A549 (cell line): ENCODE results near the gene PTP4A2. TPM values are rescaled to one million over a fixed set of nuclear protein-coding genes. Genes with fewer than 3 reads are reported as not detected.
"Not testable (repeated sequence)": the region's sequence is repeated elsewhere in the genome, so short reads cannot be mapped to it uniquely, and the experiment has no call there.

Experiments used
- ATAC-seq, 2 experiments: fragments of 200-7000 bp in 1 of 2; fragments of >200 bp in 1 of 2; cut with Nextera tagmentation in 1 of 2; cut with Tn5 transposase in 1 of 2; 3 replicates each; pipeline versions ENCODE4 v1.8.0 to v1.9.1; 2018 to 2020; ENCODE audit warnings: mild to moderate bottlenecking in 1 of 2, moderate library complexity in 1 of 2
- CTCF ChIA-PET: fragments of 300-600 bp; sonication (Branson Sonifier 250); formaldehyde crosslinking; extraction: SDS; loops from one replicate; lab custom pipeline; 2021; ENCODE audit warnings: antibody characterized with exemption, inconsistent platforms; lab: Yijun Ruan, JAX
- POLR2A ChIA-PET: fragments of 350-600 bp; formaldehyde crosslinking; extraction: SDS; loops from one replicate; lab custom pipeline; 2021; ENCODE audit warnings: antibody characterized with exemption, inconsistent platforms; lab: Yijun Ruan, JAX
- DNase-seq, 2 experiments: peaks; one replicate each; pipeline versions ENCODE4 v3.0.0 to v3.0.0-alpha.2; 2011 to 2016; ENCODE audit warnings: low read depth in 1 of 2, low spot score in 1 of 2
- FAIRE-seq: peaks from 2 replicates; lab custom pipeline; 2011; peaks lifted over from hg19 to GRCh38; lab: Jason Lieb, UNC
- H3K27ac ChIP-seq, 2 experiments: fragments of >200 bp; sonication (Bioruptor Twin); formaldehyde crosslinking; 3 replicates each; pipeline ENCODE4 v1.5.1; 2016 to 2017
- H3K4me1 ChIP-seq: fragments of >200 bp; sonication (Bioruptor Twin); formaldehyde crosslinking; 3 replicates; pipeline ENCODE4 v1.6.1; 2016
- H3K4me2 ChIP-seq: fragments of >200 bp; sonication (Bioruptor Twin); formaldehyde crosslinking; 3 replicates; pipeline ENCODE4 v1.6.1; 2016
- H3K4me3 ChIP-seq: fragments of >200 bp; sonication (Bioruptor Twin); formaldehyde crosslinking; 3 replicates; pipeline ENCODE4 v1.5.1; 2016
- H3K9me3 ChIP-seq: fragments of >200 bp; sonication (Bioruptor Twin); formaldehyde crosslinking; 3 replicates; pipeline ENCODE4 v1.6.1; 2016
- CBX8 ChIP-seq: fragments of 200-600 bp; sonication (generic); IDR thresholded peaks from 2 replicates; pipeline ENCODE4 v1.6.1; 2016
- CEBPB ChIP-seq, 2 experiments: fragments of >200 bp in 1 of 2; sonication (Bioruptor Twin) in 1 of 2; formaldehyde crosslinking in 1 of 2; IDR thresholded peaks; 2 replicates each; pipeline ENCODE4 v1.6.1; 2012 to 2016
- CHD2 ChIP-seq: fragments of 150-350 bp; IDR thresholded peaks from 2 replicates; pipeline ENCODE4 v1.6.1; 2014; ENCODE audit warnings: low read length; ENCODE audit not compliant: partially characterized antibody
- CHD4 ChIP-seq: fragments of 200-600 bp; sonication (generic); IDR thresholded peaks from 2 replicates; pipeline ENCODE4 v1.6.1; 2016; ENCODE audit warnings: antibody characterized with exemption, mild to moderate bottlenecking, borderline replicate concordance
- EP300 ChIP-seq, 2 experiments: fragments of >200 bp; sonication (Bioruptor Twin); formaldehyde crosslinking; IDR thresholded peaks; 2 replicates in 1 of 2; 3 replicates in 1 of 2; pipeline ENCODE4 v1.6.1; 2016 to 2017
- FOXS1 ChIP-seq: fragments of 250-450 bp; sonication (Bioruptor Pico); IDR thresholded peaks from 2 replicates; pipeline ENCODE4 v1.5.0; 2020; ENCODE audit warnings: mild to moderate bottlenecking, moderate library complexity
- GATA3 ChIP-seq: IDR thresholded peaks from 2 replicates; pipeline ENCODE4 v1.6.1; 2012; ENCODE audit warnings: borderline replicate concordance
- HEYL ChIP-seq: fragments of 250-450 bp; sonication (Bioruptor Pico); IDR thresholded peaks from 2 replicates; pipeline ENCODE4 v1.8.0; 2021; ENCODE audit warnings: mild to moderate bottlenecking, moderate library complexity
- HOXB13 ChIP-seq: fragments of 250-450 bp; sonication (Bioruptor Pico); IDR thresholded peaks from 2 replicates; pipeline ENCODE4 v1.5.0; 2020; ENCODE audit warnings: low read depth, mild to moderate bottlenecking, moderate library complexity
- HOXB5 ChIP-seq: fragments of 250-450 bp; sonication (Bioruptor Pico); IDR thresholded peaks from 2 replicates; pipeline ENCODE4 v1.5.0; 2020; ENCODE audit warnings: mild to moderate bottlenecking, moderate library complexity
- JUN ChIP-seq, 2 experiments: fragments of >200 bp; sonication (Bioruptor Twin); formaldehyde crosslinking; IDR thresholded peaks; 2 replicates in 1 of 2; 3 replicates in 1 of 2; pipeline ENCODE4 v1.6.1; 2016 to 2017
- MAZ ChIP-seq: fragments of 150-350 bp; IDR thresholded peaks from 2 replicates; pipeline ENCODE4 v1.6.1; 2014; ENCODE audit warnings: antibody characterized with exemption, low read depth, low read length, borderline replicate concordance
- NR3C1 ChIP-seq: fragments of >200 bp; sonication (Bioruptor Twin); formaldehyde crosslinking; IDR thresholded peaks from 3 replicates; pipeline ENCODE4 v1.6.1; 2017
- POLR2AphosphoS2 ChIP-seq: conservative IDR thresholded peaks from 2 replicates; pipeline ENCODE4 v1.6.1; 2012; ENCODE audit warnings: low read length, improper control_type of control experiment, inconsistent platforms
- RCOR1 ChIP-seq: fragments of 150-350 bp; IDR thresholded peaks from 2 replicates; pipeline ENCODE4 v1.6.1; 2014; ENCODE audit warnings: antibody characterized with exemption, low read length, low read depth
- SREBF2 ChIP-seq: fragments of 450-650 bp; IDR thresholded peaks from 2 replicates; pipeline ENCODE4 v1.6.1; 2014; ENCODE audit warnings: mild to moderate bottlenecking, moderate library complexity
- TFCP2L1 ChIP-seq: fragments of 250-450 bp; sonication (Bioruptor Pico); IDR thresholded peaks from 2 replicates; pipeline ENCODE4 v1.5.0; 2021; ENCODE audit warnings: mild to moderate bottlenecking
- ZNF302 ChIP-seq: fragments of 250-450 bp; sonication (Bioruptor Pico); IDR thresholded peaks from 2 replicates; pipeline ENCODE4 v1.9.0; 2021; ENCODE audit warnings: inconsistent platforms, mild to moderate bottlenecking, moderate library complexity
- ZSCAN20 ChIP-seq: fragments of 250-450 bp; sonication (Bioruptor Pico); IDR thresholded peaks from 2 replicates; pipeline ENCODE4 v1.8.0; 2022; ENCODE audit warnings: mild to moderate bottlenecking, moderate library complexity
- WGBS: methylation state at CpG from one replicate; pipeline ENCODE4 v1.1.6; 2017; ENCODE audit errors: missing lambda C conversion rate; 5-methylcytosine and 5-hydroxymethylcytosine counted together
- polyA plus RNA-seq, 4 experiments: library from polyadenylated mRNA; depleted of rRNA in 3 of 4; stranded (reverse); fragments of >200 nt; fragmentation: RNase III in 1 of 4; extraction: RNeasy Plus Mini Kit Qiagen cat#74134 plus additional on column Dnase treatment in 1 of 4; gene quantifications; 2 replicates in 3 of 4; 3 replicates in 1 of 4; pipeline ENCODE4 v1.2.3, GENCODE V29; 2011 to 2017
- TF ChIP-seq, protein P1 (sequence below): IDR thresholded peaks from 2 replicates; pipeline ENCODE4 v1.6.1; 2012; ENCODE audit warnings: low read depth, borderline replicate concordance
- TF ChIP-seq, protein P2 (sequence below): fragments of >200 bp; sonication (Bioruptor Twin); formaldehyde crosslinking; IDR thresholded peaks from 2 replicates; pipeline ENCODE4 v1.6.1; 2016
- TF ChIP-seq, protein P3 (sequence below): fragments of >200 bp; sonication (Bioruptor Twin); formaldehyde crosslinking; IDR thresholded peaks from 3 replicates; pipeline ENCODE4 v1.6.1; 2016

The PTP4A2 gene
- polyA plus RNA-seq, 2 of the 4 experiments (the other 2 are of a cell fraction), result 234 to 563 TPM

DNA sequence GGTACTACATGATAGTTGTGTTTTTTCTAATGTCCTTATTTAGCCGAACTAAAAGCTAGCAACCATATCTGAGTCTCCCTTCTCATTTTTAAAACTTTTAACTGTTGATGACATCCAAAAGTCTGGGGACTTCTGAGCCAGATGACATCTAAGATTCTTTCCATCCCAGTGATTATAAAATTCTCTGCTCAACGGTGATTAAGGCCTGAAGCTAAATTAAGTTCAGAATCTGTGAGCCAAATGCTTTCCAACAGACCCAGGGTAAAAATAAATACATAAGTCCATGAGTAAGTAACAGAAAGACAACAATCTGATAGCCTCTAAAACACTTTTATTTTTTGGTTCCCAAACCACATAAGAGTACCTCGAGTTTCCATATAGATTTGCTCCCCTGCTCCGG, 13.1 kb upstream of the PTP4A2 start:
- TF ChIP-seq, protein P1, sequence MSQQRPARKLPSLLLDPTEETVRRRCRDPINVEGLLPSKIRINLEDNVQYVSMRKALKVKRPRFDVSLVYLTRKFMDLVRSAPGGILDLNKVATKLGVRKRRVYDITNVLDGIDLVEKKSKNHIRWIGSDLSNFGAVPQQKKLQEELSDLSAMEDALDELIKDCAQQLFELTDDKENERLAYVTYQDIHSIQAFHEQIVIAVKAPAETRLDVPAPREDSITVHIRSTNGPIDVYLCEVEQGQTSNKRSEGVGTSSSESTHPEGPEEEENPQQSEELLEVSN, result no peak
- TF ChIP-seq, protein P2, sequence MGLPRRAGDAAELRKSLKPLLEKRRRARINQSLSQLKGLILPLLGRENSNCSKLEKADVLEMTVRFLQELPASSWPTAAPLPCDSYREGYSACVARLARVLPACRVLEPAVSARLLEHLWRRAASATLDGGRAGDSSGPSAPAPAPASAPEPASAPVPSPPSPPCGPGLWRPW, result no peak
- TF ChIP-seq CEBPB (IDR thresholded peaks at IDR 0.05), result no peak
- no peak for TF ChIP-seq CHD2
- TF ChIP-seq JUN (IDR thresholded peaks at IDR 0.05), result no peak
- TF ChIP-seq MAZ, result no peak
- TF ChIP-seq ZSCAN20 (CRISPR knock-in tag), result no peak
- no peak for TF ChIP-seq ZNF302
- no peak for TF ChIP-seq FOXS1
- TF ChIP-seq NR3C1, result no peak
- no peak for TF ChIP-seq HOXB13
- TF ChIP-seq POLR2AphosphoS2, result no peak
- TF ChIP-seq TFCP2L1 (CRISPR knock-in tag), result no peak
- no peak for TF ChIP-seq GATA3
- TF ChIP-seq SREBF2, result no peak
- TF ChIP-seq, all 56 proteins: peak for 0
- 69% methylated on average over 4 of the region's 4 CpGs for WGBS
- Histone ChIP-seq H3K4me3 (no peak overlapping the region), H3K4me1 (peaks cover 53% of the 10 kb centered on the region), H3K27ac (peak overlapping the region; percentile 98 to 99; a peak in 5 of 6 replicates), H3K9me3 (no peaks in the 10 kb centered on the region), H3K4me2 (no peak overlapping the region)
- DNase-seq (no peak), ATAC-seq (no peak), FAIRE-seq (no peak)
- POLR2A ChIA-PET, result no interaction called here
- CTCF ChIA-PET, result interaction anchor here (22.2 to 24.5 kb wide), 2 partner anchors 6 to 7 kb away, joined by 518 read pairs; partner anchors contain the start of gene PTP4A2

DNA sequence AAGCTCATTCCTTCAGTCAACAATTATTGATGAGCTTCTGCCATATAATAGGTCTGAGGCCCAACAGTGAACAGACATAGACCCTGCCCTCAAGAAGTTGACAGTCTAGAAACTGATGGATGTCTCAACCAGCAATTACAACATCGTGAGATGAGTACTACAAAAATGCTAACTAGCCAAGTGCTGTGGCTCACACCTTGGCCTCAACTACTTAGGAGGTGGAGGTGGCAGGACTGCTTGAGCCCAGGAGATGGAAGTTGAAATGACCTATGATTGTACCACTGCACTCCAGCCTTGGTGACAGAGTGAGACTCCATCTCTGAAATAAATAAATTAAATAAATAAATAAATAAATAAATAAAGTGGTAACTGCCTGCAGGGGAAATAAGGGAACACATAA, 11.7 kb upstream of the PTP4A2 start:
- no peaks in the 10 kb centered on the region for H3K9me3 ChIP-seq
- no peak for FAIRE-seq
- no peak overlapping the region for H3K4me2 ChIP-seq
- no peak overlapping the region for H3K4me3 ChIP-seq
- 80% methylated on average over 1 of the region's 1 CpG for WGBS
- TF ChIP-seq ZSCAN20 (CRISPR knock-in tag) (no peak), HOXB5 (no peak), HEYL (no peak), RCOR1 (no peak), CHD4 (no peak), EP300 (IDR thresholded peaks at IDR 0.05) (no peak), CBX8 (no peak), POLR2AphosphoS2 (no peak)
- TF ChIP-seq, protein P2, result no peak
- TF ChIP-seq, protein P3, sequence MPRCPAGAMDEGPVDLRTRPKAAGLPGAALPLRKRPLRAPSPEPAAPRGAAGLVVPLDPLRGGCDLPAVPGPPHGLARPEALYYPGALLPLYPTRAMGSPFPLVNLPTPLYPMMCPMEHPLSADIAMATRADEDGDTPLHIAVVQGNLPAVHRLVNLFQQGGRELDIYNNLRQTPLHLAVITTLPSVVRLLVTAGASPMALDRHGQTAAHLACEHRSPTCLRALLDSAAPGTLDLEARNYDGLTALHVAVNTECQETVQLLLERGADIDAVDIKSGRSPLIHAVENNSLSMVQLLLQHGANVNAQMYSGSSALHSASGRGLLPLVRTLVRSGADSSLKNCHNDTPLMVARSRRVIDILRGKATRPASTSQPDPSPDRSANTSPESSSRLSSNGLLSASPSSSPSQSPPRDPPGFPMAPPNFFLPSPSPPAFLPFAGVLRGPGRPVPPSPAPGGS, result no peak
- POLR2A ChIA-PET, result no interaction called here
- no peak for ATAC-seq
- DNase-seq, result no peak
- peaks cover 49% of the 10 kb centered on the region for H3K4me1 ChIP-seq
- H3K27ac ChIP-seq, result peak overlapping the region in 1 of 2 experiments; percentile 99; a peak in 3 of 6 replicates
- CTCF ChIA-PET, result interaction anchor here (22.2 to 24.5 kb wide), 2 partner anchors 6 to 7 kb away, joined by 518 read pairs; partner anchors contain the start of gene PTP4A2

DNA sequence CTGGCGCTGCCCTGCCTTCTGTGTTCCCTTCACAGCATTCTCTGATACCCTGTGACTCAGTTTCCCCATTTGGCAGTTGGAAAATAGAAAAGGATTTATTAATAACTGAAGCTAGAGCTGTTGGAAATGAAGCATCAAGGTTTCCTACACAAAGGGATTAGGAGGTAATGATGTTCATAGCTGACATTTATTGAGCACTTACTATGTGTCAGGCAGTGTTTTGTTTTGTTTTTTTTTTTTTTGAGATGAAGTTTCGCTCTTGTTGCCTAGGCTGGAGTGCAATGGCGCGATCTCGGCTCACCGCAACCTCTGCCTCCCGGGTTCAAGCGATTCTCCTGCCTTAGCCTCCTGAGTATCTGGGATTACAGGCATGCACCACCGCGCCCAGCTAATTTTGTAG, 7.5 kb upstream of the PTP4A2 start:
- ATAC-seq, DNase-seq, H3K4me3 ChIP-seq, H3K9me3 ChIP-seq, FAIRE-seq: not testable (repeated sequence)
- WGBS, result 96% methylated on average over 8 of the region's 10 CpGs
- H3K27ac ChIP-seq, result peak overlapping the region; percentile 99
- POLR2A ChIA-PET, result interaction anchor here (1.7 to 4.6 kb wide), 3 partner anchors 9 to 18 kb away, joined by 6 to 110 read pairs (median 16); no protein-coding TSS in a partner anchor
- 0 out of 2 replicates have a peak, but pooled peaks have one; percentile 10 for TF ChIP-seq CHD4
- H3K4me2 ChIP-seq, result peak overlapping the region; percentile 95
- H3K4me1 ChIP-seq, result peaks cover 39% of the 10 kb centered on the region
- CTCF ChIA-PET, result interaction anchor here (1.4 to 24.5 kb wide), 2 partner anchors 11 to 130 kb away, joined by 4 to 518 read pairs; partner anchors contain the start of gene SPOCD1
